Measurements from ENCODE around the gene ZFYVE28.

- TF ChIP-seq CTCF (IDR thresholded peaks at IDR 0.05) (no peak), POLR2A (IDR thresholded peaks at IDR 0.05) (no peak), POLR2AphosphoS5 (IDR thresholded peaks at IDR 0.05; ENCODE audit: insufficient read depth in 1 of 2, low read depth in 1 of 2) (no peak)
These were observed 163.6 kb downstream of the ZFYVE28 start for GRCh38 chr4:2254665-2255500.

All from vagina (tissue), 2 donors.